Measurements from ENCODE around the gene DCTD. TPM values are rescaled to one million over a fixed set of nuclear protein-coding genes. Genes with fewer than 3 reads are reported as not detected.

Gene DCTD
- total and polyA plus RNA-seq, 10 of the 15 experiments (the other 5 are each of a cell fraction or from before 2014, with no cell fraction given) = 37.8 to 137 (median 92.1) TPM

GRCh38 chr4:182854466-182854865 lies 62.7 kb downstream of the DCTD start:
- FAIRE-seq = no peak
- no peak overlapping the region for H3K9ac ChIP-seq (ENCODE audit: control insufficient read depth, insufficient read depth, low read length)
- no peak overlapping the region for H3K27ac ChIP-seq (ENCODE audit: control insufficient read depth, insufficient read depth)
- no TSS peak for BruUV-seq (replicated peaks)
- DNase-seq (ENCODE audit: low read depth, low spot score) = no peak
- SMC1A ChIA-PET (ENCODE audit: uncharacterized antibody, unreplicated experiment) = no interaction called here
- CTCF ChIA-PET = no interaction called here
- no peak overlapping the region for H2AFZ ChIP-seq (ENCODE audit: control insufficient read depth, low read depth, low read length)
- no peaks in the 10 kb centered on the region for H3K4me1 ChIP-seq (ENCODE audit: control insufficient read depth, insufficient read depth, low read length)
- WGBS (ENCODE audit: insufficient coverage, insufficient replicate concordance, low lambda C conversion rate, missing lambda C conversion rate) = 60% methylated on average over 8 of the region's 8 CpGs
- H3K9me3 ChIP-seq (replicated peaks; ENCODE audit: control insufficient read depth, insufficient read depth, low read length) = no peaks in the 10 kb centered on the region
- H3K4me3 ChIP-seq = no peak overlapping the region
- no peak for TF ChIP-seq NFYA (IDR thresholded peaks at IDR 0.05; ENCODE audit: borderline replicate concordance, low read depth, low read length)
- no peak for TF ChIP-seq CBFB (IDR thresholded peaks at IDR 0.05; ENCODE audit: low read depth)
- no peak for TF ChIP-seq FOS (IDR thresholded peaks at IDR 0.05; ENCODE audit: borderline replicate concordance, extremely low read depth, insufficient read length)
- no peak for TF ChIP-seq MAX (IDR thresholded peaks at IDR 0.05; ENCODE audit: low read depth, low read length)
- TF ChIP-seq TAF1 (IDR thresholded peaks at IDR 0.05; ENCODE audit: borderline replicate concordance, low read depth, low read length) = no peak
- TF ChIP-seq ATF7 (IDR thresholded peaks at IDR 0.05; ENCODE audit: low read depth) = no peak
- TF ChIP-seq ZNF592 (IDR thresholded peaks at IDR 0.05) = no peak
- intact Hi-C loops (cut with micrococcal nuclease; ENCODE audit: unreplicated experiment) (no loop called here), in situ Hi-C loops (cut with MboI) (no loop called here)
- H3K36me3 ChIP-seq (ENCODE audit: control insufficient read depth in 2 of 2, insufficient read depth in 2 of 2, low read length in 1 of 2) = no peaks in the 10 kb centered on the region
- no peak overlapping the region for H3K4me2 ChIP-seq (ENCODE audit: control insufficient read depth, insufficient read depth)
- no peak for ATAC-seq
- H4K20me1 ChIP-seq (ENCODE audit: control insufficient read depth, insufficient read depth) = no peaks in the 10 kb centered on the region
- no peaks in the 10 kb centered on the region for H3K27me3 ChIP-seq (replicated peaks in 1 of 2; ENCODE audit: control insufficient read depth in 2 of 2, insufficient read depth in 2 of 2, low read length in 1 of 2)
- H3K79me2 ChIP-seq (ENCODE audit: control insufficient read depth, insufficient read depth, low read length) = no peaks in the 10 kb centered on the region
- POLR2A ChIA-PET = no interaction called here
- RAD21 ChIA-PET (ENCODE audit: unreplicated experiment) = no interaction called here
